NCI-H2227 (cell line): ENCODE measurements around the gene STIMATE.
A peak's percentile ranks its signal among the peaks of the same experiment; 100 is the strongest.

Experiments
- DNase-seq: peaks from one replicate; lab custom pipeline; 2025; ENCODE audit not compliant: unreplicated experiment; lab: John Stamatoyannopoulos, UW

Gene STIMATE

GRCh38 chr3:52871761-52872160 lies 25.6 kb downstream of the STIMATE start:
- no peak for DNase-seq

GRCh38 chr3:52870471-52870870 lies 26.9 kb downstream of the STIMATE start:
- DNase-seq, result no peak

- DNase-seq, result no peak
These were observed 30.9 kb downstream of the STIMATE start for GRCh38 chr3:52866427-52866826.

GRCh38 chr3:52865994-52866393 lies 31.4 kb downstream of the STIMATE start:
- no peak for DNase-seq

GRCh38 chr3:52860424-52860768 lies 37.0 kb downstream of the STIMATE start:
- DNase-seq, result no peak

GRCh38 chr3:52859686-52860423 lies 37.5 kb downstream of the STIMATE start:
- DNase-seq, result no peak

GRCh38 chr3:52857864-52858263 lies 39.5 kb downstream of the STIMATE start:
- DNase-seq, result no peak

GRCh38 chr3:52857133-52857532 lies 40.2 kb downstream of the STIMATE start:
- DNase-seq, result no peak

- DNase-seq, result no peak
These were observed 40.7 kb downstream of the STIMATE start for GRCh38 chr3:52856666-52857065.

- no peak for DNase-seq
These were observed 43.3 kb downstream of the STIMATE start for GRCh38 chr3:52854013-52854412.

GRCh38 chr3:52852419-52852818 lies 44.9 kb downstream of the STIMATE start:
- no peak for DNase-seq

- DNase-seq, result peak; percentile 29
These were observed 46.0 kb downstream of the STIMATE start for GRCh38 chr3:52851348-52851747.

- DNase-seq, result no peak
These were observed 47.7 kb downstream of the STIMATE start for GRCh38 chr3:52849656-52850055.

GRCh38 chr3:52848617-52849016 lies 48.7 kb downstream of the STIMATE start:
- DNase-seq, result no peak

- no peak for DNase-seq
These were observed 49.6 kb downstream of the STIMATE start for GRCh38 chr3:52847726-52848125.

GRCh38 chr3:52847241-52847640 lies 50.1 kb downstream of the STIMATE start:
- DNase-seq, result no peak

- DNase-seq, result no peak
These were observed 50.8 kb downstream of the STIMATE start for GRCh38 chr3:52846432-52846965.

GRCh38 chr3:52845691-52846431 lies 51.5 kb downstream of the STIMATE start:
- DNase-seq, result no peak

- DNase-seq, result no peak
These were observed 52.2 kb downstream of the STIMATE start for GRCh38 chr3:52845157-52845556.

- DNase-seq, result no peak
These were observed 52.9 kb downstream of the STIMATE start for GRCh38 chr3:52844290-52844975.

- DNase-seq, result no peak
These were observed 53.5 kb downstream of the STIMATE start for GRCh38 chr3:52843881-52844280.
